HG03095 (cell line): ENCODE data around the gene SRGAP3.

ENCODE experiments used
- ATAC-seq: cut with Tn5 transposase; IDR thresholded peaks from one replicate; pipeline ENCODE4 v1.9.1; 2021; ENCODE audit warnings: moderate library complexity; ENCODE audit not compliant: unreplicated experiment

Gene SRGAP3

DNA sequence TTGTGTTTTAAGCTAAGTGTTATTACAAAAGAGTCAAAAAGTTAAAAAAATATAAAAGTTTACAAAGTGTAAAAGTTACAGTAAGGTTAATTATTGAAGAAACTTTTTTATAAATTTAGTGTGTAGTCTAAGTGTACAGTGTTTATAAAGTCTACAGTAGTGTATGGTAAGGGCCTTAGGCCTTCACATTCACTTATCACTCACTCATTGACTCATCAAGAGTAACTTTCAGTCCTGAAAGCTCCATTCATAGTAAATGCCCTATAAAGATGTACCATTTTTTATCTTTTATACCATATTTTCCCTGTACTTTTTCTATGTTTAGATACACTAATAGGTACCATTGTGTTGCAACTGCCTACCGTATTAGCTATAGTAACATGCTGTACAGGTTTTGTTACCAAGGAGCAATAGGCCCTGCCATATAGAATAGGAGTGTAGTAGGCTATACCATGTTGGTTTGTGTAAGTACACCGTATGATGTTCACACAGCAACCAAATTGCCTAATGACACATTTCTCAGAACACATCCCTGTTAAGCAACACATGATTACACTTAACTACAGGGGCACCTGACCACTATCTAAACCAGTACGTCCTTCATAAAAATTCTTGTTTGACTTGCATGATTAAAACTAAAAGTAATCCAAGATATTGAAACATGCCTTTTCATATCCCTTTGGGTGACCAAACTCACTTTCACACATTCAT lies 303.4 kb downstream of the SRGAP3 start:
- ATAC-seq = no peak

- no peak for ATAC-seq
These were observed 306.5 kb downstream of the SRGAP3 start for GRCh38 chr3:8942746-8943488.

DNA sequence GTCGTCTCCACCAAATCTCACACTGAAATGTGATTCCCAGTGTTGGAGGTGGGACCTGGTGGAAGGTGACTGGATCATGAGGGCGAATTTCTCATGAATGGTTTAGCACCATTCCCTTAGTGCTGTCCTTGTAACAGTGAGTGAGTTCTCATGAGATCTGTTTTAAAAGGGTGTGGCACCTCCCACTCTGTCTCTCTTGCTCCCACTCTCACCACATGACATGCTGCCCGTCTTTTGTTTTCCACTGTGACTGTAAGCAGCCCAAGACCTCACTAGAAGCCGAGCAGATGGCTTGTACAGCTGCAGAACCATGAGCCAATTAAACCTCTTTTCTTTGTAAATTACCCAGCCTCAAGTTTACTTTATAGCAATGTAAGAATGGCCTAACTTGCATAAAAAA lies 307.3 kb downstream of the SRGAP3 start:
- ATAC-seq = no peak

GRCh38 chr3:8938021-8938420 lies 311.4 kb downstream of the SRGAP3 start:
- no peak for ATAC-seq

GRCh38 chr3:8937064-8938020 lies 312.1 kb downstream of the SRGAP3 start:
- ATAC-seq = no peak

DNA sequence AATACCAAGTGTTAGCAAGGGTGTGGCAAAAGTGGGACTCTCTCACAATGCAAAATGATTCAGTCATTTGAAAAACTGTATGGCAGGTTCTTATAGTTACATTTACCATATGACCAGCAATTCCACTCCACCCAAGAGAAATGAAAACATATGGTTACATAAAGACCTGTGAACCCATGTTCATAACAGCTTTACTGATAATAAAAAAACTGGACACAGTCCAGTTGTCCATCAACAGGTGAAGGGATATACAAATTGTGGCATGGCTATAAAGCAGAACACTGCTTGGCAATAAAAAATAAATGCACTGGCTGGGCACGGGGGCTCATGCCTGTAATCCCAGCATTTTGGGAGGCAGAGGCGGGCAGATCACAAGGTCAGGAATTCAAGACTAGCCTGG lies 316.9 kb downstream of the SRGAP3 start:
- ATAC-seq = no peak

GRCh38 chr3:8931342-8931741 lies 318.1 kb downstream of the SRGAP3 start:
- ATAC-seq = no peak
